Right lobe of liver (tissue), 6 donors: ENCODE results near the gene CCDC149. TPM values are rescaled to one million over a fixed set of nuclear protein-coding genes. Genes with fewer than 3 reads are reported as not detected.

Experiments
- ATAC-seq, 4 donors: fragments of 200-7000 bp; cut with Tn5 transposase; one replicate each; pipeline ENCODE4 v1.9.1; 2020; ENCODE audit warnings: mild to moderate bottlenecking in 4 of 4, moderate library complexity in 4 of 4
- DNase-seq, 3 donors: peaks; one replicate each; pipeline ENCODE4 v3.0.0-alpha.2; 2020
- H3K27ac ChIP-seq, 3 donors: fragments of 200-600 bp; one replicate each; pipeline ENCODE4 v1.8.0; 2022
- H3K27me3 ChIP-seq, 2 donors: fragments of 200-600 bp; one replicate each; pipeline ENCODE4 v1.8.0; 2022
- H3K36me3 ChIP-seq, 4 donors: fragments of 200-600 bp; sonication (generic) in 1 of 4; one replicate each; pipeline versions ENCODE4 v1.5.1 to v1.8.0; 2017 to 2022; ENCODE audit warnings: control low read depth in 1 of 4
- H3K4me1 ChIP-seq, 4 donors: fragments of 200-600 bp; sonication (generic) in 1 of 4; one replicate each; pipeline versions ENCODE4 v1.5.1 to v1.8.0; 2017 to 2022; ENCODE audit warnings: control low read depth in 1 of 4
- H3K4me3 ChIP-seq, 3 donors: fragments of 200-600 bp; one replicate each; pipeline ENCODE4 v1.8.0; 2022
- H3K9me3 ChIP-seq, 4 donors: fragments of 200-600 bp; sonication (generic) in 1 of 4; one replicate each; pipeline versions ENCODE4 v1.5.1 to v1.8.0; 2017 to 2022; ENCODE audit warnings: control low read depth in 1 of 4
- POLR2A ChIP-seq: fragments of 450-650 bp; IDR thresholded peaks from one replicate; pipeline ENCODE4 v1.6.1; 2017; ENCODE audit warnings: antibody characterized with exemption, mild to moderate bottlenecking
- WGBS: methylation state at CpG from one replicate; pipeline ENCODE4 v1.1.6; 2018; ENCODE audit warnings: low coverage, low lambda C conversion rate; ENCODE audit not compliant: insufficient coverage; ENCODE audit errors: missing lambda C conversion rate; 5-methylcytosine and 5-hydroxymethylcytosine counted together
- intact Hi-C, 2 donors: fragments of 100-400 bp; cut with DNase I; formaldehyde crosslinking; loops; one replicate each; pipeline versions ENCODE4 v1.11.2 to v1.14.1; 2022
- total RNA-seq, 6 experiments: library from RNA; depleted of rRNA in 2 of 6; stranded (reverse); fragments of >200 nt in 2 of 6; fragmentation: NEBNext Ultra II Directional in 3 of 6; extraction: Animal tissue kit (Norgen Biotek cat#: 25700) in 3 of 6; gene quantifications; one replicate each; pipeline versions ENCODE4 v1.1.0 to v1.2.4, GENCODE V29; 2016 to 2023
- TF ChIP-seq, protein P1 (sequence below), 4 donors: fragments of 200-600 bp in 3 of 4; fragments of 450-650 bp in 1 of 4; IDR thresholded peaks; one replicate each; pipeline versions ENCODE4 v1.5.1 to v1.8.0; 2016 to 2022; ENCODE audit warnings: antibody characterized with exemption in 4 of 4, mild to moderate bottlenecking in 2 of 4
- donor health status: DM: no; HTN: yes; CAD: no.
- donor health status: DM: no; HTN: no; CAD: no.
- donor health status: DM: no; HTN: no; CAD: no.
- donor health status: DM: no; HTN: yes; CAD: no.
- donor health status: DM: no; HTN: yes; CAD: no.

Gene CCDC149
- total RNA-seq, 6 experiments from 2014 or later, result 3.9 to 8.0 (median 5.2) TPM

DNA sequence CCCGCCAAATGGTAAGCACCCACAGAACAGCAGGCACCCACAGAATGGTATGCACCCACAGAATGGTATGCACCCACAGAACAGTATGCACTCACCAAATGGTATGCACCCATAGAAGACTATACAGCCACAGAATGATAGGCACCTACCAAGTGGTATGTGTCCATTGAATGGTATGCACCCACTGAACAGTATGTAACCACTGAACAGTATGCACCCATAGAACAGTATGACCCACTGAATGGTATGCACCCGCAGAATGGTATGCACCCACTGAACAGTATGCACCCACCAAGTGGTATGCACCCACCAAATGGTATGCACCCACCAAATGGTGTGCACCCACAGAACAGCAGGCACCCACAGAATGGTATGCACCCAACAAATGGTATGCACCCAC lies 40.1 kb downstream of the CCDC149 start:
- no CpG with 5 or more reads among the region's 2 CpGs for whole genome bisulfite sequencing
- DNase-seq, result no peak
- Histone ChIP-seq H3K36me3 (no peaks in the 10 kb centered on the region), H3K9me3 (no peaks in the 10 kb centered on the region), H3K27ac (no peak overlapping the region), H3K4me3 (no peak overlapping the region), H3K4me1 (no peaks in the 10 kb centered on the region), H3K27me3 (no peaks in the 10 kb centered on the region)
- ATAC-seq, result no peak
- TF ChIP-seq, protein P1, sequence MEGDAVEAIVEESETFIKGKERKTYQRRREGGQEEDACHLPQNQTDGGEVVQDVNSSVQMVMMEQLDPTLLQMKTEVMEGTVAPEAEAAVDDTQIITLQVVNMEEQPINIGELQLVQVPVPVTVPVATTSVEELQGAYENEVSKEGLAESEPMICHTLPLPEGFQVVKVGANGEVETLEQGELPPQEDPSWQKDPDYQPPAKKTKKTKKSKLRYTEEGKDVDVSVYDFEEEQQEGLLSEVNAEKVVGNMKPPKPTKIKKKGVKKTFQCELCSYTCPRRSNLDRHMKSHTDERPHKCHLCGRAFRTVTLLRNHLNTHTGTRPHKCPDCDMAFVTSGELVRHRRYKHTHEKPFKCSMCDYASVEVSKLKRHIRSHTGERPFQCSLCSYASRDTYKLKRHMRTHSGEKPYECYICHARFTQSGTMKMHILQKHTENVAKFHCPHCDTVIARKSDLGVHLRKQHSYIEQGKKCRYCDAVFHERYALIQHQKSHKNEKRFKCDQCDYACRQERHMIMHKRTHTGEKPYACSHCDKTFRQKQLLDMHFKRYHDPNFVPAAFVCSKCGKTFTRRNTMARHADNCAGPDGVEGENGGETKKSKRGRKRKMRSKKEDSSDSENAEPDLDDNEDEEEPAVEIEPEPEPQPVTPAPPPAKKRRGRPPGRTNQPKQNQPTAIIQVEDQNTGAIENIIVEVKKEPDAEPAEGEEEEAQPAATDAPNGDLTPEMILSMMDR (IDR thresholded peaks at IDR 0.05), result no peak
- intact Hi-C loops, result no loop called here

DNA sequence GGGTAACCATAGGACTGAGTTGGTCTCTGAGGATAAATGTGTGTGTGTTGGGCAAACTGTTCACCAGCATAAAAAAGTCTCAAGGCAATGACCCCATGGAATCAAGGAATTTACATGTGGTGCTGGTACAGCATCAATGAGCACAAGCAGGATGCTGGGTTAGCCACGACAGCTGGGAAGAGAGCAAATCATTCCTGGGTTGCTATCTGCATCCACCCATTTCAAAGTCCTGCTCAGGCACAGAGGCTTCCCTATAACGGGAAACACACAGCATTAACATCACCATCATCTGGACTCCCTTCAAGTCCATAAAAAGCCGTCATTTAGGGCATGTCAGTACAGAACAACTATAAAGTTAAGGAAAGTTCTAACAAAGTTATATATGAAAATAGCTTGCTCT lies 41.6 kb downstream of the CCDC149 start:
- Histone ChIP-seq H3K9me3 (no peaks in the 10 kb centered on the region), H3K27ac (no peak overlapping the region), H3K36me3 (no peaks in the 10 kb centered on the region), H3K4me1 (no peaks in the 10 kb centered on the region), H3K4me3 (no peak overlapping the region), H3K27me3 (no peaks in the 10 kb centered on the region)
- WGBS, result 90% methylated on average over 3 of the region's 3 CpGs
- DNase-seq (no peak), ATAC-seq (no peak)
- TF ChIP-seq, protein P1 (IDR thresholded peaks at IDR 0.05), result no peak
- TF ChIP-seq POLR2A, result no peak
- intact Hi-C loops, result no loop called here

DNA sequence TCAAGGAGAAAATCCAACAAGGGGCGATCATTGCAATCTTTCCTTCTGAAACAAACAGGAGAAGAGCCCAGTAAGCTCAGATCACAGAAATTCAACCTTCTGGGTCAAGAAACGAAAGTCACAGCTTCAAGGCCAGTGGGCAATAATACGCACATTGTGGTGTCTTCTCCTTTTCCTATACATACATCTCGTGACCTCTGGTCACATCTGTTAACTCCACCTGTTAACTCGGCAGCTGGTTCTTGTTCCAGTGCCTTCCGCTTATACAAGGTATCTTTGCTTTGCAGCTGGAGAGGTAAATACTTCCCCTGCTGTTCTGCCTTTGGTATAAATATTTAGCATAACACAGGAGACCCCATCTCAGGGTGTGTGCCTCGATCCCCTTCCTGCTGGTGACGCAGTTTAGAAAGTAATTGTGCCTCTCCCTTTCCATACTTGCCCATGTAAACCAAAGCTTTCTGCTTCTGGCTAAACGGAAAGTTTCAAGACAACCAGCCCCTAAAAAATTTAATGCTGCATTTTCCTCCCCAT lies 45.0 kb downstream of the CCDC149 start:
- ATAC-seq (no peak), DNase-seq (no peak)
- H3K9me3 ChIP-seq, result no peaks in the 10 kb centered on the region
- 81% methylated on average over 5 of the region's 9 CpGs for WGBS
- H3K27ac ChIP-seq, result no peak overlapping the region
- intact Hi-C loops, result no loop called here
- H3K4me3 ChIP-seq, result no peak overlapping the region
- no peaks in the 10 kb centered on the region for H3K4me1 ChIP-seq
- TF ChIP-seq POLR2A, result no peak
- TF ChIP-seq, protein P1 (IDR thresholded peaks at IDR 0.05), result no peak
- peaks cover 0 to 4% (median 0%) of the 10 kb centered on the region in 4 donors for H3K36me3 ChIP-seq
- no peaks in the 10 kb centered on the region for H3K27me3 ChIP-seq

DNA sequence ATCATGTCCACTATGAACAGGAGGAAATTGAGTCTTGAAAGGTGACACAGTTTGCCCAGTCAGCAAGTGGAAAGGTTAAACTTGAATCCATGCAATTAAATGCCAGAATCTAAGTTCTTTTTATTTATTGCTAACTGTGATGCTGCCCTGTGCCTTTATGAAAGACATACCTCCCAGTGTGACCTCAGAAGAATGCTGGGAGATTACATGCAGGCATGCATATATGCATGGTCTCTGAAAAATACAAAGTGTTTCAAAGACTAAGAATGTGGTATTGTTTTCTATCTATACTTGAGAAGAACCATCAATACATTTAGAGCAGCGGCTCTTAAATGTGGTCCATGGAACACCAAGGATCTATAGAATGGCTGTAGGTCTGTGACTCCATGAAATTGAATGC lies 45.6 kb downstream of the CCDC149 start:
- WGBS, result 100% methylated on average over 1 of the region's 1 CpG
- peaks cover 0 to 4% (median 0%) of the 10 kb centered on the region in 4 donors for H3K36me3 ChIP-seq
- no peak overlapping the region for H3K4me3 ChIP-seq
- H3K9me3 ChIP-seq, result no peaks in the 10 kb centered on the region
- intact Hi-C loops, result no loop called here
- ATAC-seq (no peak), DNase-seq (no peak)
- no peak overlapping the region for H3K27ac ChIP-seq
- H3K27me3 ChIP-seq, result no peaks in the 10 kb centered on the region
- H3K4me1 ChIP-seq, result no peaks in the 10 kb centered on the region
- no peak for TF ChIP-seq POLR2A

DNA sequence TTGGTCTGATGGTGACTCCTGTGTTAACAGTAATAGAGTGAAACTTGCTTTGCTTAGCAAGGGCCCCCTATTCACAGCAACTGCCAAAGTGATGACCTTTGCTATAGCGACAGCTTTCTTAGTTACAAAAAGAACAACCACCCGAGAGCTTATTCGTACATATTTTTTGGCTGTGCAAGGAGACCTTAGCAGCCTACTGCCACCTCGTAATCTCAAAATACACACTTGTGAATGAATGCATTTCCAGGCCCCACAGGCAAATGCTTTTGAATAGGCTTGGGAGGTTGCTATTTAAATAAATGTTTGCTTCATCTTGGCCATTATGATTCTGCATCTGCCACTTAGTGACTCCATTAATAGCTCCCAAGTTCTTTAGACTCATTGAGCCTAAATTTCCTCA lies 47.4 kb downstream of the CCDC149 start:
- ATAC-seq (no peak), DNase-seq (no peak)
- intact Hi-C loops, result no loop called here
- Histone ChIP-seq H3K27ac (no peak overlapping the region), H3K4me1 (no peaks in the 10 kb centered on the region), H3K27me3 (no peaks in the 10 kb centered on the region), H3K9me3 (no peaks in the 10 kb centered on the region), H3K4me3 (no peak overlapping the region), H3K36me3 (peaks cover 0 to 4% (median 0%) of the 10 kb centered on the region in 4 donors)
- WGBS, result 100% methylated on average over 3 of the region's 4 CpGs
- TF ChIP-seq, protein P1 (IDR thresholded peaks at IDR 0.05), result no peak
- no peak for TF ChIP-seq POLR2A
